Inflammatory macrophage treated with lipopolysaccharide for 4 hours (primary cell): Measurements from ENCODE around the gene CASP10.

Experiments used
- DNase-seq: peaks from one replicate; pipeline ENCODE4 v3.0.0-alpha.2; 2020

CASP10 gene

DNA sequence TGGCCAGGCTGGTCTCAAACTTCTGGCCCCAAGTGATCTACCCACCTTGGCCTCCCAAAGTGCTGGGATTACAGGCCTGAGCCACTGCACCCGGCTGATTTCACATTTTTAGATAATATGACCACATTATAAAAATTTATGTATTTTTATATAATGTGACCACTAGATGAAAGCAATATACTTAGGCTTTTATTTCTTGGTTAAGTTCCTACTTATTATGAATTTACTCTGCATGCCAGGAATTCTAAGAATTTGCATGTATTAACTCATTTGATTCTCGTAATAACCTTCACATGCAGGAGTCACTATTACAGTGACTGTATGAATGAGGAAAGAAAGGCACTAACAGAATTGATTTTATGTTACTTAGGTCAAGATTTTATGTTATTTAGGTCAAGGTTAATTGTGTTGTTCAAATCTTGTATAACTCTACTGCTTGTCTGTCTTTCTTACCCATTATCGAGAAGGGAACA is 51.8 kb downstream of the CASP10 start:
- peak; percentile 52 for DNase-seq

DNA sequence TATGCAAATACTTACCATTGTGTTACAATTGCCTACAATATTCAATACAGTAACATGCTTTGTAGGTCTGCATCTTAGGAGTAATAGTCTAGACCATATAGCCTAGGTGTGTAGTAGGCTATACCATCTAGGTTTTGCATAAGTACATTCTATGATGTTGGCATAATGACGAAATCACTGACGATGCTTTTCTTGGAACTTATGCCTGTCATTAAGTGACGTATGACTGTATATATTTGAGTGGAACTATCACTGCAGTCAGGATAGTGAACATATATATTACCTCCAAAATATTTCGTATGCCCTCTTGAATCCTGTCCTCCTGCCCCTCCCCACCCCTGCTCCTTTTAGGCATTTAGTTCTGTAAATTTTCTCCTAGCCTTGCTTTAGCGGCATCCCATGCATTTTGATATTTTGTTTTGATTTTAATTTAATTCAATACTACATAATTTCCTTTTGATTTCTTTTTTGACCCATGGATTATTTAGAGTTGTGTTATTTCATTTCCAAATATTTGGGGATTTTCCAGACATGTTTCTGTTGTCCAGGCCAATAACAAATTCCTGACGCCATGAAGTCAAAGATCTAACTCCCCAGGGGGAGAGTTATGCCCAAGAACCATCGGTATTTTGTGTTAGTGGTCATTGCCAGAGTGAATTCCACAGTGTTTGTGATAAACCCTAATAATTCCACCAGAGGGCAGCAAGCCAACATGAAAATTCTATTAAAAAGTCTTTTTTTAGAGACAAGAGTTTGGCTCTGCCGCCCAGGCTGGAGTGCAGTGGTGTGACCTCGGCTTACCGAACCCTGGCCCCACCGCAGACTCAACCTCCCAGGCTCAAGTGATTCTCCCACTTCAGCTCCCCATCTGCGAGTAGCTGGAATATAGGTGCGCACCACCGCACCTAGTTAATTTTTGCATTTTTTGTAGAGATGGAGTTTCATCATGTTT is 53.2 kb downstream of the CASP10 start:
- peak; percentile 81 for DNase-seq

DNA sequence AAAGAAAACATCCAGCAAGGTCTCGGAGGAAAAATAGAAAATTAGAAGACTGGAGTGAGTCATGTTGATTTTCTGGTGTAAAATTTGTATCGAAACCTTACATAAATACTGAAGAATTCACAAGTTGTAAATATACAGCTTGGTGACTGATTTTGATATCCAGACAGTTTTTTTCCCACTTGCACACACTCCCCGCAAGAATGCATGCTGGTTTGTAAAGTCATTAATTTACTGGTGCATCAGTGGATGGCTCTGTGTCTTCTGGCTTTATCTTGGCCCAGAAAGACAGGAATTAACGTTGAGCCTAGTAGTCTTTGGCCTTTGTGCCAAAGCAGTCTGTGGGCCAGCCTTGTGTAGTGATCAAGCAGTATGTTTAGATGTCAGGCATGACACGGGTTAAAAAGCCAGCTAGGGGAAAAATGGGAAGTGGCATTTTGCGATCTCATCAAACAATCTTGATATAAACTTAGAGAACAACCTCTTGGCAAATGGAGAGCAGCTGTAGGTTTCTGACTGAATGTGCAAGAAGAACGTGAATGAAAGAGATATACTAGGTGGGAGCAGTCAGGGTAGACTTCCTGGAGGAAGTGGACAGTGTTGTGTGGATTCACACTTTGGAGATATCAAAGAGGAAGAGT is 54.7 kb downstream of the CASP10 start:
- peak; percentile 56 for DNase-seq

GRCh38 chr2:201239167-201239935 is 56.4 kb downstream of the CASP10 start:
- DNase-seq: peak; percentile 99

- peak; percentile 36 for DNase-seq
Observed at GRCh38 chr2:201242571-201243277, 59.8 kb downstream of the CASP10 start.

DNA sequence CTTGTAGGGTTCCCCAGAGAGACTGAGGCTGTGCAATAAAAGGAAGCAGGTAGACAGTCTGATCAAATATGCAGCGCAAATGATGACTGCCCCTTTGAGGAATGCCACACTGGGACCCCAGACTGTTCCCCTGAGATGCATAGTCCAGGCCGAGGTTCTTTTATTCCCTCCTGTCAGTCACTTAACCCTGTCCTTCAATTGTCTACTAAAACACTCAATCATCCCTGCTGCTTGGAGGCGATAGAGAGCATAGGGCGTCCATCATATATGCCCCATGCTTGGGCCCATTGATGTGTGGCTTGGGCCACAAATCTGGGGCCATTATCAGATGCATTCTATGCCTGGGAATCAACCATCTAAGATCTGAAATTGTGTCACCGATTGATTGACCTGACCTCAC is 61.9 kb downstream of the CASP10 start:
- no peak for DNase-seq

GRCh38 chr2:201246280-201246679 is 63.3 kb downstream of the CASP10 start:
- DNase-seq: peak; percentile 74

DNA sequence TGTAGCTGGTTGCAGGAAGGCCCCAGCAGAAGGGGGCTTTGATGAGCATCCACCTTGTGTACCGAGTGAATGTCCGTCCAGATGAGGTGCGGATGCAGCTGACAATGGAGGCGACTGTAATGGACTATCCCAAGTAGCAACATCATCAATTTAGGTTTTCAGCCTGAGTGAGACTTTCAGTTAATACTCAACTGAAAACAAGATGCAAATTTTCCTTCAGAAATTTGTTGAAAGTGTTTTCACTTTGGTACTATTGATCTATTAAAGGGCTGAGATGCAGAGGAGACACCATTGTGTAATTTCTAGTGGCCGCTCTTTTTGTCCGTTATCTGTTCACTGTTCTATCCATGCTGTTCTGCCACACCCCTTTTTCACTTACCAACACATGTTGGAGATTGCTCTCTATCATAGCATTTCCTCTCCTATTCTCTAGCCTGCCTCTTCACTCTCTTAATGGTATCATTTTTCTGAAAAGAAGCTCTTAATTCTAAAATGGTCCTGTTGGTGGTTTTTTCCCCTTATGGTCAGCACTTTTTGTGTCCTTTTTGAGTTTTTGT is 65.4 kb downstream of the CASP10 start:
- no peak for DNase-seq

DNA sequence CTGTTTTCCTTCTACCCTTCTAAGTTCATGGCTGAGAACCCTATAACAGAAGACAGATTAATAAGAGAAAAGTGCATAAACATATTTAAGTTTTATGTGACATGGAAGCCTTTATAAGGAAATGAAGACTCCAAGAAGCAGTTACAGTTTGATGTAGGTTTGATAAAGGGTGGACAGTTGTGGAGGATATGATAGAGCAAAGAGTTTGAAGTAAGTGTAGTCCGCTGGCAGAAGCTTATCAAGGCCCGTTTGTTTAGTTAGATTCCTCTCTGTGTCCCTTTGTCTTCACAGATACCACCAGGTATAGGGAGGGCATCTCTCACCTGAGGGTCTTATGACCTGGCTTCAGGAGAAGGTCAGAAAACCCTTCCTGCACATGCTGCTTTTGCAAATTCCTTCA is 66.9 kb downstream of the CASP10 start:
- no peak for DNase-seq

GRCh38 chr2:201250741-201251140 is 67.8 kb downstream of the CASP10 start:
- DNase-seq: no peak

DNA sequence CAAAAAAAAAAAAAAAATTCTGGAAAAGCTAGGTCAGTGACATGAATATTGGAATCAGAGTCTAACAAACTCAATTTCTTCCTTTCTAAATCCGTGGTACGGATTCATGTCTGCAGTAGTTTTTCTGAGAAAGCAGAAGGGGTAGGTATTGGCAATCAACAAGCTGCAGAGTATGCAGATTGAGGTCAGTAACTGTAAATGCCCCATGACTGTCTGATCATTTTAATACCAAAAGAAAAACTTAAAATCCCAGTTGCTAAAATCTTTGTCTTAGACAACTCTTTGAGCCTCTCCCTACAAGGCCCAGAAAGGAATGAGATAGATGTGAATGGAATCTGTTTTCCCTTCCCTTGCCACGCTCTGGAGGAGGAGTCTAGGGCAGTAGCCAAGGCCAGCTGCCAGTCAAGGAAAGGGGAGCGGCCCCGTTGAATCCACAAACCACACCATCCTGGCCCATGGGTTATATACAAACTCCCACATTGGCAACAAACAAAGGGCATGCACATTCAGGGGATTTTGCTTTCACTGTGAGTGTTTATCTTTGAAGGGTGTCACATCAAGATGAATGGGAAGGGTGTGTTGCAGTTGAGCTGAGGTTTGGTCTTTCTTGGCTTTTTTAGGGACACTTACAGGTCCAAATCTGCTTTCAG is 71.3 kb downstream of the CASP10 start:
- DNase-seq: peak; percentile 72

GRCh38 chr2:201255408-201256033 is 72.6 kb downstream of the CASP10 start:
- no peak for DNase-seq

DNA sequence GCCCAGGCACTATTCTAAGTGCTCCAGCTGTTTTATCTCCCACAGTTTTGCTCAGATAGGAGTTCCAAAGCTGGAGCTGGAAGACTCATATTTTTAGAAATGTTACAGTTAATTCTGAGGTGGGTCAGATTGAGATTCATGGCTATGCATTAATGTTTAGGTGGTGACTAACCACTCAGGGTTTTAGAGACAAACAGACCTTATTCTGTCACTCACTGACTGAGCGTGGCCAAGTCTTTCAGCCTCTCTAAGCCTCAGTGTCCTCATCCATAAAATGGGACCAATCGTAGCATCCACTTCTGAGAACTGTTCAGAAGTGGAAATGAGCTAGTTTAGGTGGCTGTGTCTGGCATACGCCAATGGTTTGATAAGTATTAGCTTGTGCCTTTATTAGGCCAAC is 73.1 kb downstream of the CASP10 start:
- DNase-seq: no peak

DNA sequence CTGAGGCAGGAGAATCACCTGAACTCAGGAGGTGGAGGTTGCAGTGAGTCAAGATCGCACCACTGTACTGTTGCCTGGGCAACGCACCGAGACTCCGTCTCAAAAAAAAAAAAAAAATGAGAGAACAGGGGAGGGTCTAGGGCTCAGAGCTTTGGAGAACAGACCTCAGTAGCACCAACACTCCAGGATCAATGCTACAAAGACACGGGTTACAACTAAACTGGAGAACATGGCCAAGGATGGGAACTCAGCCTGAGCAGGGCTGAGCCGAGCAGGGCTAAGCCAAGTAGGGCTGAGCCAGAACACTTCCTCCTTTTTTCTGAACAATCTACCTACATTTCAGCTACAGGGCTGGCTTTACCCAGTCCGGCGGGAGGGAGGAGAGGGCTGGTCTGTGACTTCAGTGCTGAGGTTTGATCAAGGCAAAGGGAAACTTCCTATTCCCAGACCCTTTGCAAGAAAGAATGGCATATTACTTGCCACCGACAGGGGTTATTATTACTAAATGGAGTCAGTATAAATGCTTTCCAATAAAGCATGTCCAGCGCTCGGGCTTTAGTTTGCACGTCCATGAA is 74.5 kb downstream of the CASP10 start:
- DNase-seq: peak; percentile 71

- peak; percentile 80 for DNase-seq
Observed at GRCh38 chr2:201257956-201258665, 75.2 kb downstream of the CASP10 start.

- peak; percentile 33 for DNase-seq
Observed at GRCh38 chr2:201258666-201259615, 76.0 kb downstream of the CASP10 start.

GRCh38 chr2:201260302-201260800 is 77.4 kb downstream of the CASP10 start, which contains the start of gene CASP8:
CASP8 (plus strand) TSS chr2:201260536; CDS start chr2:201266487, 5,951 bp downstream.
- peak; percentile 86 for DNase-seq

- no peak for DNase-seq
Observed at GRCh38 chr2:201261471-201261870, 78.5 kb downstream of the CASP10 start.

- DNase-seq: peak; percentile 27
Observed at GRCh38 chr2:201261906-201262305, 79.0 kb downstream of the CASP10 start.
